Neural progenitor cell (in vitro differentiated cells): ENCODE results near the gene HAPSTR1. TPM values are rescaled to one million over a fixed set of nuclear protein-coding genes. Genes with fewer than 3 reads are reported as not detected.

Source experiments
- DNase-seq: peaks from one replicate; pipeline ENCODE4 v3.0.0-alpha.2; 2016; ENCODE audit warnings: low spot score
- H2AFZ ChIP-seq: fragments of 200-600 bp; sonication (generic); replicated peaks from 2 replicates; pipeline ENCODE4 v1.6.1; 2016; ENCODE audit warnings: antibody characterized with exemption
- H3F3A ChIP-seq: fragments of 200-600 bp; sonication (generic); 2 replicates; pipeline ENCODE4 v1.6.1; 2016; ENCODE audit warnings: antibody characterized with exemption, low read depth
- H3K27ac ChIP-seq: fragments of 200-600 bp; sonication (generic); 2 replicates; pipeline ENCODE4 v1.5.1; 2016; ENCODE audit warnings: mild to moderate bottlenecking
- H3K27me3 ChIP-seq: fragments of 200-600 bp; sonication (generic); 2 replicates; pipeline ENCODE4 v1.6.1; 2016; ENCODE audit warnings: mild to moderate bottlenecking, moderate library complexity
- H3K36me3 ChIP-seq: fragments of 200-600 bp; sonication (generic); 2 replicates; pipeline ENCODE4 v1.5.1; 2016
- H3K4me1 ChIP-seq: fragments of 200-600 bp; sonication (generic); 2 replicates; pipeline ENCODE4 v1.6.1; 2016; ENCODE audit warnings: mixed run types
- H3K4me2 ChIP-seq: fragments of 200-600 bp; sonication (generic); 2 replicates; pipeline ENCODE4 v1.6.1; 2016
- H3K4me3 ChIP-seq: fragments of 200-600 bp; sonication (generic); 2 replicates; pipeline ENCODE4 v1.5.1; 2016
- H3K79me2 ChIP-seq: fragments of 200-600 bp; sonication (generic); 2 replicates; pipeline ENCODE4 v1.6.1; 2016; ENCODE audit warnings: low read depth
- H3K9ac ChIP-seq: fragments of 200-600 bp; sonication (generic); 2 replicates; pipeline ENCODE4 v1.6.1; 2016
- H3K9me3 ChIP-seq: fragments of 200-600 bp; sonication (generic); 2 replicates; pipeline ENCODE4 v1.5.1; 2016; ENCODE audit warnings: low read depth
- H4K20me1 ChIP-seq: fragments of 200-600 bp; sonication (generic); 2 replicates; pipeline ENCODE4 v1.6.1; 2016; ENCODE audit warnings: low read depth
- H3K27ac Mint-ChIP-seq: 3 replicates; pipeline ENCODE4 v1.8.0; 2021; ENCODE audit warnings: mixed read lengths
- H3K27me3 Mint-ChIP-seq: 2 replicates; pipeline ENCODE4 v1.8.0; 2022; ENCODE audit warnings: low read depth, mild to moderate bottlenecking, inconsistent platforms, moderate library complexity, mixed read lengths; ENCODE audit not compliant: insufficient read depth
- H3K36me3 Mint-ChIP-seq: 3 replicates; pipeline ENCODE4 v1.8.0; 2021; ENCODE audit warnings: mixed read lengths
- H3K4me1 Mint-ChIP-seq: 3 replicates; pipeline ENCODE4 v1.8.0; 2021; ENCODE audit warnings: mixed read lengths
- H3K4me3 Mint-ChIP-seq: 3 replicates; pipeline ENCODE4 v1.8.0; 2021; ENCODE audit warnings: mild to moderate bottlenecking, moderate library complexity, mixed read lengths
- H3K9me3 Mint-ChIP-seq: 3 replicates; pipeline ENCODE4 v1.8.0; 2020; ENCODE audit warnings: mixed read lengths
- EZH2 ChIP-seq: fragments of 200-600 bp; sonication (generic); IDR thresholded peaks from 2 replicates; pipeline ENCODE4 v1.6.1; 2017; ENCODE audit warnings: antibody characterized with exemption, mild to moderate bottlenecking, moderate library complexity
- EZH2phosphoT487 ChIP-seq: fragments of 200-600 bp; sonication (generic); IDR thresholded peaks from 2 replicates; pipeline ENCODE4 v1.6.1; 2017; ENCODE audit warnings: antibody characterized with exemption
- total RNA-seq: library from RNA; depleted of rRNA; stranded (reverse); fragments of >200 nt; gene quantifications from 2 replicates; pipeline ENCODE4 v1.2.3, GENCODE V29; 2015; ENCODE audit warnings: low replicate concordance
- TF ChIP-seq, protein P1 (sequence below): fragments of 200-600 bp; sonication (generic); IDR thresholded peaks from 2 replicates; pipeline ENCODE4 v1.5.1; 2017; ENCODE audit warnings: antibody characterized with exemption, mild to moderate bottlenecking

Gene HAPSTR1
- total RNA-seq, 1 donor from 2014 or later: 77.3 TPM

DNA sequence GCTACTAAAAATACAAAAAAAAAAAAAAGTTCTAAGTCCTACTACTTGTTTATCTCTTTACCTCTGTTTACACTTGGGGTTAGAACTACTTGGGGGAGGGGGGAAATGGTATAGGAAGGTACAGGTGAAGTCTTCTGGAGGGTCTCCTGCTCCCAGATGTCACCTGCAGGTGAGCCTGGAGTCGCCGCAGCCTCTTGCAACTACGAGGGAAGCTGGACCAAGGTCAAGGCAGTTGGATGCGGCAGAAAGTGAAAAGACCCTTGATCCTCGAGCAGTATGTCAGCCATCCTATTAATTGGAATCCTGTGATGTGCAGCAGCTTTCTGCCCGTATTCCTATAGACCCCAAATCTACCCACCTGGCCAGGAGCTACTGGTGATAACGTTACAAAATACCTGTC lies 33.0 kb downstream of the HAPSTR1 start:
- Histone ChIP-seq H3K27ac (no peak overlapping the region), H3K9ac (no peak overlapping the region), H3K36me3 (peaks cover 4% of the 10 kb centered on the region), H3K4me1 (no peaks in the 10 kb centered on the region), H3F3A (no peaks in the 10 kb centered on the region), H2AFZ (no peak overlapping the region), H3K4me3 (no peak overlapping the region), H3K79me2 (peaks cover 41% of the 10 kb centered on the region), H4K20me1 (peaks cover 48% of the 10 kb centered on the region), H3K27me3 (no peaks in the 10 kb centered on the region), H3K4me2 (no peak overlapping the region), H3K9me3 (no peaks in the 10 kb centered on the region)
- peaks cover 2% of the 10 kb centered on the region for H3K27me3 Mint-ChIP-seq
- H3K4me3 Mint-ChIP-seq: no peak overlapping the region
- H3K4me1 Mint-ChIP-seq: peaks cover 20% of the 10 kb centered on the region
- H3K9me3 Mint-ChIP-seq: no peaks in the 10 kb centered on the region
- H3K36me3 Mint-ChIP-seq: peaks cover 19% of the 10 kb centered on the region
- DNase-seq: no peak
- TF ChIP-seq, protein P1, sequence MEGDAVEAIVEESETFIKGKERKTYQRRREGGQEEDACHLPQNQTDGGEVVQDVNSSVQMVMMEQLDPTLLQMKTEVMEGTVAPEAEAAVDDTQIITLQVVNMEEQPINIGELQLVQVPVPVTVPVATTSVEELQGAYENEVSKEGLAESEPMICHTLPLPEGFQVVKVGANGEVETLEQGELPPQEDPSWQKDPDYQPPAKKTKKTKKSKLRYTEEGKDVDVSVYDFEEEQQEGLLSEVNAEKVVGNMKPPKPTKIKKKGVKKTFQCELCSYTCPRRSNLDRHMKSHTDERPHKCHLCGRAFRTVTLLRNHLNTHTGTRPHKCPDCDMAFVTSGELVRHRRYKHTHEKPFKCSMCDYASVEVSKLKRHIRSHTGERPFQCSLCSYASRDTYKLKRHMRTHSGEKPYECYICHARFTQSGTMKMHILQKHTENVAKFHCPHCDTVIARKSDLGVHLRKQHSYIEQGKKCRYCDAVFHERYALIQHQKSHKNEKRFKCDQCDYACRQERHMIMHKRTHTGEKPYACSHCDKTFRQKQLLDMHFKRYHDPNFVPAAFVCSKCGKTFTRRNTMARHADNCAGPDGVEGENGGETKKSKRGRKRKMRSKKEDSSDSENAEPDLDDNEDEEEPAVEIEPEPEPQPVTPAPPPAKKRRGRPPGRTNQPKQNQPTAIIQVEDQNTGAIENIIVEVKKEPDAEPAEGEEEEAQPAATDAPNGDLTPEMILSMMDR: no peak
- TF ChIP-seq EZH2phosphoT487 (no peak), EZH2 (no peak)
- H3K27ac Mint-ChIP-seq: peak overlapping the region; percentile 10

DNA sequence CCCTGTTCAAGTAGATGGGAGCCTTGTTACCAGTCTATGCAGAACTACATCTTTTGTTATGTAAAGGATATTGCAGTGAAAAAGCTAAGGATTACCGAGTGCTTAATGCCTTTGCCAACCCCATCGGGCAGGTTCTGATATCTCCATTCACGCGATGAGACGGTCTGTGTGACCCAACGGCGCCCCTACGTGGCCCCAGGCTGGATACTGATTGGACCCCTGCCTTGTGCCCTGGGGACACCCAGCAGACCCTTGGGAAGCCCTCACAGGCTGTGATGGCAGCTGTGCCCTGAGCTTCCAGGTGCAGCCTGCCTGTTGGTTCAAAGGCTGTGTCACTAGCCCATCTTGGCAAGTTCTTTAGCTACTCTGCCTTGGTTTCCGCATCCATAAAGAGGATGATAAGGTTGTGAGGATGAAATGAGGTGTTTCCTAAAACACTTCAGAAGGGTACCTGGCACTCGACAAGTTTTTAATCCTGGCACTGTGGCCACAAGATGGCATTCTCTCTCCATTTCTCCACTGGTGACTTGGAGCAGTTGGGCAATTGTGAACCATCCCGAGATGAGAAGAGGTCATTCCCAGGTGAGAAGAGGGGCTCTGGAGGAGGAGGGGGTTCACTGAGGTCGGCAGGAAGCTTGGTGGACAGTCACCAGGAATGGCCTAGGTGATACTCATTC lies 33.6 kb downstream of the HAPSTR1 start:
- TF ChIP-seq EZH2phosphoT487 (no peak), EZH2 (no peak)
- TF ChIP-seq, protein P1: no peak
- peaks cover 41% of the 10 kb centered on the region for H4K20me1 ChIP-seq
- no peaks in the 10 kb centered on the region for H3K9me3 ChIP-seq
- no peak overlapping the region for H2AFZ ChIP-seq
- Mint-ChIP-seq H3K36me3 (peaks cover 15% of the 10 kb centered on the region), H3K27me3 (peaks cover 2% of the 10 kb centered on the region), H3K9me3 (no peaks in the 10 kb centered on the region), H3K27ac (no peak overlapping the region), H3K4me3 (no peak overlapping the region), H3K4me1 (peaks cover 20% of the 10 kb centered on the region)
- H3K4me3 ChIP-seq: no peak overlapping the region
- H3K4me1 ChIP-seq: no peaks in the 10 kb centered on the region
- H3F3A ChIP-seq: no peaks in the 10 kb centered on the region
- no peaks in the 10 kb centered on the region for H3K27me3 ChIP-seq
- peaks cover 35% of the 10 kb centered on the region for H3K79me2 ChIP-seq
- H3K9ac ChIP-seq: no peak overlapping the region
- no peak for DNase-seq
- peaks cover 4% of the 10 kb centered on the region for H3K36me3 ChIP-seq
- no peak overlapping the region for H3K27ac ChIP-seq
- no peak overlapping the region for H3K4me2 ChIP-seq

DNA sequence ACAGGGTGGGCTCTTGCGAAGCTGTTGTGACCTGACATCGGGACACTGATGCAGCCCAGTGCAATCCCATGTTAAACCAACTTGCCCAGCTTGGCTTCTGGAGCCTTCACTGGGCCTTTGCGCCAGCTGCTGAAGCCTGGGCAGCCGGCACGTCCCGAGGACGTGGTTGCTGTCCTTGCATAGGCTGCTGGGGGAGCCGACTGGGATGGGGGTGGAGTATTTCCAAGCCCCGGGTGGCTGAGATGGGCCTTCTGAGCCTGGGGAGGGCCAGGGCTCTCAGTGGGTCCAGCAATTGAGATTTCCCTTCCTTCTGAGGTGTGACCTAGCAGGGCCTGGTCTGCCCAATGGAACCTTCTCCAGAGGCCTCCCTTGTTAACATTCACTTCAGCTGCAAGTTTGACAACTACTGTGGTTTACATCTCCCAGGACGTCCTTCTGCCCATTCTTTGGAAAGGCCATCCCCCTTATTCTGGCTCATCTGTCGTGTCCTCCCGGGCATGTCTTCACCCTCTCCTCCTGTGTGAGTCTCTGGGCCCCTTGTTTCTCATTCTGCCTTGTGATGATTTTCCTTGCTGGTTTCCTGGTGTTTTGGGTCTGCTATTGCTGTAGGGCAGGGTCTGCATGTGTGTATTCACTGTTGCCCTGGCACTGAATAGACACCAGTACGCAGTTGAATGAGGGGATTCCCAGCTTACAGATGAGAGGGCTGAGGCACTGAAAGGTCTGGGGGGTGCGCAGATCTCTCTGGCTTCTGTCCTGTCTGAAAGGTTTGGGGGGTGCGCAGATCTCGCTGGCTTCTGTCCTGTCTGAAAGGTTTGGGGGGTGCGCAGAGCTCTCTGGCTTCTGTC lies 34.4 kb downstream of the HAPSTR1 start:
- no peaks in the 10 kb centered on the region for H3K27me3 ChIP-seq
- H3K27ac ChIP-seq: no peak overlapping the region
- H3K9ac ChIP-seq: no peak overlapping the region
- no peak overlapping the region for H3K4me3 Mint-ChIP-seq
- peaks cover 11% of the 10 kb centered on the region for H3K36me3 Mint-ChIP-seq
- peaks cover 2% of the 10 kb centered on the region for H3K27me3 Mint-ChIP-seq
- peaks cover 4% of the 10 kb centered on the region for H3K36me3 ChIP-seq
- no peaks in the 10 kb centered on the region for H3F3A ChIP-seq
- no peaks in the 10 kb centered on the region for H3K9me3 ChIP-seq
- H2AFZ ChIP-seq: no peak overlapping the region
- H3K4me3 ChIP-seq: no peak overlapping the region
- no peaks in the 10 kb centered on the region for H3K9me3 Mint-ChIP-seq
- H3K79me2 ChIP-seq: peaks cover 27% of the 10 kb centered on the region
- H3K4me1 Mint-ChIP-seq: peaks cover 20% of the 10 kb centered on the region
- H3K4me1 ChIP-seq: no peaks in the 10 kb centered on the region
- DNase-seq: no peak
- H3K4me2 ChIP-seq: no peak overlapping the region
- TF ChIP-seq, protein P1: no peak
- TF ChIP-seq EZH2phosphoT487 (no peak), EZH2 (no peak)
- H3K27ac Mint-ChIP-seq: peak overlapping the region; percentile 61
- peaks cover 35% of the 10 kb centered on the region for H4K20me1 ChIP-seq
